ENCODE results near the gene ITSN1.

Gene ITSN1

DNA sequence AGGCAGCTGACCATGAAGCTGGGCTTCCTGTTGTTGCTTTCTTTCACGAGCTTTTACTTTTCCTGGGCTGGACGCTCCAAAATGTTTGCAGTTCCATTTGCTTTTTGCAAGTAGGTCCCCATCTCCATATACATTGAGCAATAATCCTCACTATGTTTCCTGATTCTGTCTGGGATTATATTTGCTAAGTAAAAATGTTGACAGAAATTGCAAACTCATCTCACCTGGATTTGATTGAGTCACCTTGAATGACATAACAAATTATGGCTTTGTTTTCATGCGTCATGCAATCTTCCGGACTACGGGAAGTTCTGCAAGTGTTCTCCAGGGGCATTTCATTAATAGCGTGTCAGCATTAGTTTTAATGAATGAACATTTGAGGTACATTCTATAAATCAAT, 254.4 kb downstream of the ITSN1 start:
- H3K9me3 Mint-ChIP-seq = no peaks in the 10 kb centered on the region
- no peak overlapping the region for H3K27ac Mint-ChIP-seq
- no peak overlapping the region for H3K4me3 Mint-ChIP-seq
- H3K27me3 Mint-ChIP-seq = peaks cover 20 to 29% of the 10 kb centered on the region in 2 donors
- no peak for ATAC-seq (replicated peaks)
- no peak for DNase-seq
- peaks cover 9% of the 10 kb centered on the region in 2 donors for H3K4me1 Mint-ChIP-seq (ENCODE audit: low read depth in 2 of 2)
- H3K36me3 Mint-ChIP-seq (ENCODE audit: insufficient read depth) = no peaks in the 10 kb centered on the region

DNA sequence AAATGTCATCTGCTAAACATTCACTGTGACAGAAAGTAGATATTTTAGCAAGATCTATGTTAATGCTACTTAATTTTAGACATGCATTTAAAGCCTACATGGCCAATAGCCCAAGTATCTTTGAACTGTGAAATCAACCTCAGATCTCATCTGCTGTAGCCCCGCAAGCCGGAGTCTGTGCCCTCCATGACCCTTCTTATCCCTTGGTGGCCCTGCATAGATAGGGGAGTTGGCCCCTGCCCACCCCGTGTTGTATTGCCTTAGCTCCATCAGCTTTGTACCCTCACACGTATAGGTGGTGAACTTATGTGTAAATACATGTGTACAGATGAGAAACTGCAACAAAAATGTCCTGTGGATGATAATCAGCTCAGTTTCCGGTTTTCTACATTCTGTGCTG, 254.8 kb downstream of the ITSN1 start:
- DNase-seq (no peak), ATAC-seq (replicated peaks) (no peak)
- peaks cover under 1% of the 10 kb centered on the region for H3K36me3 Mint-ChIP-seq (ENCODE audit: insufficient read depth)
- no peak overlapping the region for H3K27ac Mint-ChIP-seq
- peaks cover 20 to 29% of the 10 kb centered on the region in 2 donors for H3K27me3 Mint-ChIP-seq
- no peak overlapping the region for H3K4me3 Mint-ChIP-seq
- peaks cover 9% of the 10 kb centered on the region in 2 donors for H3K4me1 Mint-ChIP-seq (ENCODE audit: low read depth in 2 of 2)
- no peaks in the 10 kb centered on the region for H3K9me3 Mint-ChIP-seq

DNA sequence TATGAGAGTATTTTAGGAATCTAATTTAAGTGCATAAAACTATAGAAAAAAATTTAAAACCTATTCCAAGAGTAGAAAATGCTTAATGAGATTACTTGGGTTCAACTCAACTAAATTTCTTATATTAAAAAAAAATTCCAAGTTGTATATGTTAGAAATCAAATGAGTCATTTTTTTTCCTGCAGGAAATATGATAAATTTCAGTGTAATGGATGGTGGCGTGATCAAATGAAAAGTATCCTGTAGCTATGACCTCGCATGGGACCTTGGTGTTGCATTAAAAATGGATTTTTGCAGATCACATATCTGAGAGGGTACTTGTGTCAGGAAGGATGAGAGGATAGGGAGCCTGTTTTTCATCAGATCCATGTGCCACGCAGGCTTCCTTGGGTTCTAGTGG, 255.4 kb downstream of the ITSN1 start:
- Mint-ChIP-seq H3K36me3 (ENCODE audit: insufficient read depth) (peaks cover 7% of the 10 kb centered on the region), H3K9me3 (no peaks in the 10 kb centered on the region), H3K27me3 (peaks cover 20 to 29% of the 10 kb centered on the region in 2 donors), H3K27ac (no peak overlapping the region), H3K4me1 (ENCODE audit: low read depth in 2 of 2) (peaks cover 9% of the 10 kb centered on the region in 2 donors), H3K4me3 (no peak overlapping the region)
- DNase-seq (no peak), ATAC-seq (replicated peaks) (no peak)

DNA sequence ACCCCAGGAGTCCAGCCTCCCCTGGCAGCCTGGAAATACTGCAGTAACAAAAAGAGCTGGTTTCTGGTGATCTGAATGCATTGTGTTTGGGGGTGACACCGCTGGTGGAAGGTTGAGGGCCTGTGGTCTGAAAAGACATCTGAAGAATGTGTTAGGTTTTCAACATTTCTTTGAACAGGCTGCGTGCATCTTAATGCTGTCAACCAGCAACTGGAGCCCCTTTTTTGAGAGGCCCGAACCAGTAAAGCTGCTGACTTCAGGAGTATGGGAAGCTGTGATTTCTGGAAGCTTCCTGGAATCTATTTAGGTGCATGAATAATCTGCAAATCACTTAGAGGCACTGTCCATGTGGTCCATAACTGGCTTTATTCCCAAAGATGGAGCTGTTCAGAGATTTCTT, 256.3 kb downstream of the ITSN1 start:
- peaks cover 9% of the 10 kb centered on the region in 2 donors for H3K4me1 Mint-ChIP-seq (ENCODE audit: low read depth in 2 of 2)
- peaks cover 20 to 29% of the 10 kb centered on the region in 2 donors for H3K27me3 Mint-ChIP-seq
- ATAC-seq (replicated peaks) (no peak), DNase-seq (no peak)
- no peaks in the 10 kb centered on the region for H3K9me3 Mint-ChIP-seq
- no peak overlapping the region for H3K27ac Mint-ChIP-seq
- H3K4me3 Mint-ChIP-seq = no peak overlapping the region
- H3K36me3 Mint-ChIP-seq (ENCODE audit: insufficient read depth) = peaks cover 15% of the 10 kb centered on the region

DNA sequence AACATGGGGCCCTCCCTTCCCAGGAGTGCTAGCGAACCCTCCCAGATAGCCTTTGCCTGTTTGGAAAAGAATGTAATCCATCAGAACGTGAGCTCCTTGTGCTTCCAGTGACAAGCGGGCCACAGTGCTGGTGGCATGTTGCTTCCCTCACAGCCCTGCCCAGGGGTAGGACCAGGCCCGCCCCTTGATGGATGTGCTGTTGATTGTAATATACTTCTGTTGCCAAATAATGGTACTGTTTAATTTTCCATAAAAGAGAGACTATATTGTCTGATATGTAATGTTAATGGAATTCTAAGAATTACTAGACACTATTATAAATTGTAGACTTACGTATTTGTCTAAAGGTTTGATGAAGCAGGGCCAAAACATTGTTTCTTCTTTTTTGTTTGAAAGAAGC, 256.9 kb downstream of the ITSN1 start:
- ATAC-seq (replicated peaks) = no peak
- Mint-ChIP-seq H3K36me3 (ENCODE audit: insufficient read depth) (peaks cover 19% of the 10 kb centered on the region), H3K27me3 (peaks cover 20 to 29% of the 10 kb centered on the region in 2 donors)

DNA sequence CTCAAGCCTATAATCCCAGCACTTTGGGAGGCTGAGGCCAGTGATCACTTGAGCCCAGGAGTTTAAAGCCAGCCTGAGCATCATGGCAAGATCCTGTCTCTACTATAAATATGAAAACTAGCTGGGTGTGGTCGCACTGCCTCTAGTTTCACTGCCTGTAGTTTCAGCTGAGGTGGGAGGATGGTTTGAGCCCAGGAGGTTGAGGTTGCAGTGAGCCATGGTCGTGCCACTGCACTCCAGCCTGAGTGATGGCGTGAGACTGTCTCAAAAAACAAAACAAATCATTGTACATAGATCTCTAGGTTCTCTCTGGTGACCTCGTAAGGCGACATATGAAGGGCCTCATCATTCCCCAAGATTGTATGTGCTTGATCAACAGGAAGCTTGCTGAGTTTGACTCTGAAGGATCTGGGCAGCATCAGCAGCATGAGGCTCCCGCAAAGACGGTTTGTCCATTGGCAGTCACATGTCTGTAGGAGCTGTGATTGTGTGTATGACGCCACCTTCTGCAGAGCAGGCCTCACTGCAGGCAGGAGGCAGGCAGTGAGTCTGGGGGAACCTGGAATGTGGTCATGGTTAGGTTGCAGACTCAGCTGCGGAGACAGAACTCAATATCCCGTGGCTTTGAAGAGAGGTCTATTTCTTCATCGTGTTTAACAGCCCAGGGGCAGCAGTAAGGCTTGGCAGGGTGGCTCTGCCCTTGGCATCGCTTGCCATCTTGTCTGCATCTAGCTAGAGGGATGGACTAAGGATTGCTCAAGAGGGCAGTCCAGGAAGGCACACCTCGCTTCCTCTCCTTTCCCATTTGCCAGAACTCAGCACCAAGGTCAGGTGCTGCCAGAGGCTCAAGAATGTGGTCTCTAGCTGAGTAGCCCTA, 259.3 kb downstream of the ITSN1 start:
- Mint-ChIP-seq H3K4me3 (no peak overlapping the region), H3K4me1 (ENCODE audit: low read depth in 2 of 2) (peaks cover 0 to 3% of the 10 kb centered on the region in 2 donors), H3K27me3 (peaks cover 3 to 8% of the 10 kb centered on the region in 2 donors), H3K9me3 (no peaks in the 10 kb centered on the region), H3K27ac (no peak overlapping the region), H3K36me3 (ENCODE audit: insufficient read depth) (peaks cover 43% of the 10 kb centered on the region)
- DNase-seq (no peak), ATAC-seq (replicated peaks) (no peak)

More for the DNA sequence above, 256.9 kb downstream of the ITSN1 start:
- Mint-ChIP-seq H3K9me3 (no peaks in the 10 kb centered on the region), H3K27ac (no peak overlapping the region), H3K4me1 (ENCODE audit: low read depth in 2 of 2) (peaks cover 9 to 10% of the 10 kb centered on the region in 2 donors), H3K4me3 (no peak overlapping the region)
- DNase-seq = no peak

DNA sequence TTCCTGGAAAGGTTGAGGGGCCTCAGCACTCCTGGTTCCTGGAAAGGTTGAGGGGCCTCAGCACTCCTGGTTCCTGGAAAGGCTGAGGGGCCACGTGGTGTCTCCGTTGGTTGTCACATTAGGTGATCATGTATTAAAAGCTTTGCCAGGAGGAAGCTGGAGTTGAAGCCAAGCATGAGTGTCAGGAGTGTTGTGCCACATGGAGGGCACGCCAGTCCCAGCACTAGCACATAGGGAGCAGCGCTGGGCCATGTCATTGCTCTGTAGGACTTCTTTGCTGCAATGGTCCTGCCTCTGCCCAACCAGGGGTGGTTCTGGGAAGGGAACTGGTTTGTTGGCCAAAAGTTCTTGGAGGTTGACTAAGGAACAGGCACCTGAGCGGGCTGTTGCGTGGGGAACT, 260.0 kb downstream of the ITSN1 start:
- no peak for ATAC-seq (replicated peaks)
- peaks cover 0 to 3% of the 10 kb centered on the region in 2 donors for H3K4me1 Mint-ChIP-seq (ENCODE audit: low read depth in 2 of 2)
- H3K27ac Mint-ChIP-seq = no peak overlapping the region
- H3K27me3 Mint-ChIP-seq = peaks cover 0 to 1% of the 10 kb centered on the region in 2 donors
- peaks cover 50% of the 10 kb centered on the region for H3K36me3 Mint-ChIP-seq (ENCODE audit: insufficient read depth)
- H3K4me3 Mint-ChIP-seq = no peak overlapping the region
- DNase-seq = no peak
- no peaks in the 10 kb centered on the region for H3K9me3 Mint-ChIP-seq

DNA sequence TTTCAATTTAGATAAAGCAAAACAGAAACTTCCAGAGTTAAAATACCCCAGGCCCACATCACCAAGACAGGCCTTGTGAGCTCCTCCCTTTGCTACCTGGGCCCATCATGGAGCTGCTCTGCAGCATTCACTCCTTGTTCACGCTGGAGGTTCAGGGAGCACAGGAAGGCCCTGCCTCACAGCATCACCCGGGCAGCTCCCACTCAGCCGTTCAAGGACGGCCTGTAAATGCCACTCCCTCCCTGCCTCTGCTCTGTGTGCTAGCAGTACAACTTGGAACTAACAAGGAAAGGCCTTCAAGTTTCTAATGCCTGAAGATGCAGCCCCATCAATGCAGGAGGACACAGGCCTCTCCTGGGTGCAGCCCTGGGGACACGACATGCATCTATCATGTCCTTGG, 261.7 kb downstream of the ITSN1 start:
- Mint-ChIP-seq H3K4me3 (no peak overlapping the region), H3K27me3 (no peaks in the 10 kb centered on the region), H3K27ac (peak overlapping the region in 1 of 2 donors; percentile 44), H3K9me3 (no peaks in the 10 kb centered on the region), H3K36me3 (ENCODE audit: insufficient read depth) (peaks cover 67% of the 10 kb centered on the region), H3K4me1 (ENCODE audit: low read depth in 2 of 2) (peaks cover 0 to 3% of the 10 kb centered on the region in 2 donors)
- DNase-seq (no peak), ATAC-seq (replicated peaks) (no peak)

DNA sequence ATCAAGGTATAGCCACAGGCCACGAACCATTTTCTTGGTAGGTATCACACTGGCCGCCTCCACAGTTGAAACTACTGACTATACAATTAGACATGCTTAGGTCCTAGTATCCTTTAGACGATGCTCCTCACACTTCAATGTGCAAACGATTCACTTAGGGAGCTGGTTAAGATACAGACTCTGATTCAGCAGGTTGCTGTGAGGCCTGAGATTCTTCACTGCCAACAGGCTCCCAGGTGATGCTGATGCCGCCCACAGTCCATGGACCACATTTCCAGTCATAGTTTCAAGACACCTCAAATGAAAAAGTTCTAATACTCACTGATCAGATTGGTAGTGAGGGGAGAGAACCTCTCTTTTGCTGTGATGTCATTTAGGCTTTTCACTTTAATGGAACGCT, 266.5 kb downstream of the ITSN1 start:
- no peak for DNase-seq
- H3K27ac Mint-ChIP-seq = no peak overlapping the region
- ATAC-seq (replicated peaks) = no peak
- H3K36me3 Mint-ChIP-seq (ENCODE audit: insufficient read depth) = peaks cover 87% of the 10 kb centered on the region
- H3K27me3 Mint-ChIP-seq = no peaks in the 10 kb centered on the region
- H3K4me3 Mint-ChIP-seq = no peak overlapping the region
- H3K4me1 Mint-ChIP-seq (ENCODE audit: low read depth in 2 of 2) = peaks cover 9 to 13% of the 10 kb centered on the region in 2 donors
- H3K9me3 Mint-ChIP-seq = no peaks in the 10 kb centered on the region

DNA sequence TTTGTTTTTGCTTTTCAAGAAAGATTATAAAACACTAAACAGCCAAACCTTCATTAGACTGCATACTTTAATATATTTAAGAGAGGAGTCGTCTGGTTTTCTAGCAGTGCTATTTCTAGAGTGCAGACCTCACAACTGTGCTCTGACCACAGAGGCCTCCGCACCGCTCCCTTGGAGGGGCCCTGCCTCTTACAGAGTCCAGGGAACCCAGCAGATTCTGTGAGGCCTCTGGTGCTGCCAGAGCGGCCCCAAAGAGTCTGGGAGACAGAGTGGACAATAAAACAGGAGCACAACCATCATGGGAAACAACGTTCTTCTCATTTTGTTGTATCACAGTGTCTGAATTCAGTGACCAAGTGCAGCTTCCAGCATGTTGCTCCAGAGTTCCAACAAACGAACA, 267.5 kb downstream of the ITSN1 start:
- DNase-seq (no peak), ATAC-seq (replicated peaks) (no peak)
- Mint-ChIP-seq H3K4me1 (ENCODE audit: low read depth in 2 of 2) (peaks cover 8 to 19% of the 10 kb centered on the region in 2 donors), H3K36me3 (ENCODE audit: insufficient read depth) (peaks cover 82% of the 10 kb centered on the region), H3K4me3 (no peak overlapping the region), H3K27ac (no peak overlapping the region), H3K27me3 (no peaks in the 10 kb centered on the region), H3K9me3 (no peaks in the 10 kb centered on the region)

DNA sequence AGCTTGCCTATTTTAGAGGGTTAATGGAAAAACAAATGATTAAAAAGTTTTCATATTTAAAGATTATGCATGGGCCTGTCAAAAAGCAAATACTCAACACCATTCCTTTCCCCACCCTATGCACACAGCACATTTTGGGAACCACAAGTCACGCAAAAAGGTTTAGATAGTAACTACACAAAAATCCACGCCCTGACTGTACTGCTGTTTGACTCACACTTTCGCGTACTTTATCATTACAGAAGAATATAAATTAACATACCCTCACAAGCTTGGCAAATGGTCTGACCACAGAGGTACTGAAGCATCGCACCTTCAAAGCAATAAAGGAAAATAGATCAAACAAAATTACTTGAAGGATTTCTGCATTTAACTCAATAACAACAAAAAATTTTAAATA, 271.9 kb downstream of the ITSN1 start:
- Mint-ChIP-seq H3K4me3 (peak overlapping the region; percentile 98 to 99), H3K36me3 (ENCODE audit: insufficient read depth) (peaks cover 48% of the 10 kb centered on the region), H3K27me3 (no peaks in the 10 kb centered on the region), H3K9me3 (no peaks in the 10 kb centered on the region), H3K4me1 (ENCODE audit: low read depth in 2 of 2) (peaks cover 18 to 34% of the 10 kb centered on the region in 2 donors), H3K27ac (peak overlapping the region; percentile 53 to 98)
- no peak for DNase-seq
- ATAC-seq (replicated peaks) = no peak

DNA sequence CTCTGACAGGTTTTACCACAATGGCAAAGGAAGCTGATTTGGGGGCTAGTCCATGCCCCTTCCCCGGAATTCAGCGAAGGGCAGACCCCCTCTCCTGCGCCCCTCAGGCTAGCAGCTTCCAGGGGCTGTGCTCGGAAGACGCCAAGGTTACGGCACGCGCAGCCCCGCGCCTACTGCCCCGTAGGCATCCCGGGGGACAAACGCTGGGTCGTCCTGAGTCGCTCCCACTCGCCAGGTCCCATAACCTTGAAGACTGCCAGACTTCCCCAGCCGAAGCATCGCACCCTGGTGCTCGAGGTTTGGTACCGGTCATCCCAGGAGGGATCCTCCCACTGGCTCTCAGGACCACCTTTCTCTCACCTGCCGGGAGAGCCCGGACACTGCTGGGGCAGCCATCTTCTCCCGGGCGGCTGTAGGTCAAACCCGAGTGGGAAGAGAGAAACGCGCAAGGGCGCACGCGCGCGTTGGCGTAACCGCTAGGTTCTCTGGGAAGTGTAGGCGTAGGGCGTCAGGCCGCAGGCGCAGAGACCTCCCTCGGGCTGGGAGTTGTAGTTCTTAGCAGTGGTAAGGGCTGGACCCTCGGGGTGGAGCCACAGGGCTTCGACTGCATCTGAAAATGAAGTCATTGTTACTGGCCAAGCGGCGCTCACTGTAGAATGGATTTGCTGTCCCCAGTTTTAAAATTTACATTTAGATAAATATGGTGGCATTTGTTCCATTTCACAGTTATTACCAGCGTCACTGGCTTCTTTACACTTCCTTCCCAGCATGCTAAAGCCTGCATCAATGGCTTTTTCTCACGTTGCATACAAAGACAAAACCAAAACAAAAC, 273.3 kb downstream of the ITSN1 start, which contains the start of gene ATP5PO:
Gene ATP5PO (minus strand): TSS at position 437 of the 832 bp plus-strand sequence. CDS start 41 bp downstream, at position 396.
- Mint-ChIP-seq H3K9me3 (no peaks in the 10 kb centered on the region), H3K4me1 (ENCODE audit: low read depth in 2 of 2) (peaks cover 14 to 28% of the 10 kb centered on the region in 2 donors), H3K27ac (peak within 1 kb of the TSS; percentile 97 to 98), H3K27me3 (no peaks in the 10 kb centered on the region), H3K36me3 (ENCODE audit: insufficient read depth) (peaks cover 34% of the 10 kb centered on the region), H3K4me3 (peak within 1 kb of the TSS; percentile 98 to 99)
- DNase-seq = peak; percentile 93 to 94 (median 94)
- ATAC-seq (replicated peaks) = peak; percentile 99

DNA sequence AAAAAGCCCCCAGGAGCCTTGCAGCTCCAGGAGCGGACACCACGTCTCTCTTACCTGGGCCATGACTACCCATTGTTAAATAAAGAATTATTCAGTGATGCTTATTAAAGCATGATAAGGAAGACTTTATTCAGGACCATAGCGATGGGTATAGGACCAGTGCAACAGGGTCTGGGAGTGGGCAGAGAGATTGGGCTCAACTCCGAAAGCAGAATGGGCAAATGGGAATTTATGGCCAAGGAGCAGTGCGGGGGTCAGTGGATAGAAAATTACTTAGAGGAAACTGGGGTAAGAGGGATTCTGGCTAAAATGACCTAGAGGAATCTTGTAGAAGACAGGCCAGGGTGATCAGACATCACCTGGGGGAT, 273.9 kb downstream of the ITSN1 start:
- peak overlapping the region; percentile 97 to 98 for H3K27ac Mint-ChIP-seq
- H3K4me3 Mint-ChIP-seq = peak overlapping the region; percentile 98 to 99
- no peak for ATAC-seq (replicated peaks)
- H3K27me3 Mint-ChIP-seq = no peaks in the 10 kb centered on the region
- DNase-seq = no peak
- H3K9me3 Mint-ChIP-seq = no peaks in the 10 kb centered on the region
- peaks cover 28% of the 10 kb centered on the region for H3K36me3 Mint-ChIP-seq (ENCODE audit: insufficient read depth)
- peaks cover 13 to 28% of the 10 kb centered on the region in 2 donors for H3K4me1 Mint-ChIP-seq (ENCODE audit: low read depth in 2 of 2)

Measured in effector memory CD8-positive, alpha-beta T cell (primary cell).